VCaP (cell line): ENCODE data around the gene FASN.

ENCODE experiments used
- H3K27ac ChIP-seq: fragments of 450-650 bp; 2 replicates; pipeline ENCODE4 v1.5.1; 2017
- TF ChIP-seq, protein P1 (sequence below): fragments of 450-650 bp; conservative IDR thresholded peaks from 2 replicates; pipeline ENCODE4 v1.5.1; 2017; ENCODE audit warnings: mild to moderate bottlenecking, moderate library complexity

FASN gene

GRCh38 chr17:82108496-82108945 is 10.5 kb upstream of the FASN start:
- TF ChIP-seq, protein P1, sequence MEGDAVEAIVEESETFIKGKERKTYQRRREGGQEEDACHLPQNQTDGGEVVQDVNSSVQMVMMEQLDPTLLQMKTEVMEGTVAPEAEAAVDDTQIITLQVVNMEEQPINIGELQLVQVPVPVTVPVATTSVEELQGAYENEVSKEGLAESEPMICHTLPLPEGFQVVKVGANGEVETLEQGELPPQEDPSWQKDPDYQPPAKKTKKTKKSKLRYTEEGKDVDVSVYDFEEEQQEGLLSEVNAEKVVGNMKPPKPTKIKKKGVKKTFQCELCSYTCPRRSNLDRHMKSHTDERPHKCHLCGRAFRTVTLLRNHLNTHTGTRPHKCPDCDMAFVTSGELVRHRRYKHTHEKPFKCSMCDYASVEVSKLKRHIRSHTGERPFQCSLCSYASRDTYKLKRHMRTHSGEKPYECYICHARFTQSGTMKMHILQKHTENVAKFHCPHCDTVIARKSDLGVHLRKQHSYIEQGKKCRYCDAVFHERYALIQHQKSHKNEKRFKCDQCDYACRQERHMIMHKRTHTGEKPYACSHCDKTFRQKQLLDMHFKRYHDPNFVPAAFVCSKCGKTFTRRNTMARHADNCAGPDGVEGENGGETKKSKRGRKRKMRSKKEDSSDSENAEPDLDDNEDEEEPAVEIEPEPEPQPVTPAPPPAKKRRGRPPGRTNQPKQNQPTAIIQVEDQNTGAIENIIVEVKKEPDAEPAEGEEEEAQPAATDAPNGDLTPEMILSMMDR: no peak
- H3K27ac ChIP-seq: peak overlapping the region; percentile 99

- H3K27ac ChIP-seq: peak overlapping the region; percentile 99
- TF ChIP-seq, protein P1: no peak
These were observed 10.0 kb upstream of the FASN start for GRCh38 chr17:82108038-82108437.

DNA sequence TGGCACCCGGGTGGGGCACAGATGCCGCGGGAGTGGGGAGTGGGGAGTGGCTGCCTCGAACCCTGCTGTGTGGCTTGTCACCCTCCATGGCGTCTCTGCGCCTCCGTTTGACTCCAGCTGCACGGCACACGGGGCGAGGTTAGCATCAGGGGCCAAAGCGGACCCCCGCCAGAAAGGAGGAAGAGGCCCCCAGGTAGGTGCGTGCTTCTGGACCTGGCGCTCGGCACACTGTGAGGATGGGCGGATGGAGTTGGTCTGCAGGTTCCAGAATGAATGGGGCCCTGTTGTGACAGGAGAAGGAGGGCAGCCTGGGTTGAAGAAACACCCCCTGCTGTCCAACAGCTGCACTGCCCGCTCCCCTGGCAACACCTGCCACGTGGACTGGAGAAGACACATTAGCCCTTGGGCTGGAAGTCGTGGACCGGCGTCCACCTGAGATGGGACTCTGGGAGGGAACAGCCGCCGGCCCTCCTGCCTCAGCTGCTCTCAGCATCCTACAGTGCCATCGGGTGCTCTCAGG is 9.4 kb upstream of the FASN start:
- TF ChIP-seq, protein P1: peak; percentile 53
- H3K27ac ChIP-seq: peak overlapping the region; percentile 99

DNA sequence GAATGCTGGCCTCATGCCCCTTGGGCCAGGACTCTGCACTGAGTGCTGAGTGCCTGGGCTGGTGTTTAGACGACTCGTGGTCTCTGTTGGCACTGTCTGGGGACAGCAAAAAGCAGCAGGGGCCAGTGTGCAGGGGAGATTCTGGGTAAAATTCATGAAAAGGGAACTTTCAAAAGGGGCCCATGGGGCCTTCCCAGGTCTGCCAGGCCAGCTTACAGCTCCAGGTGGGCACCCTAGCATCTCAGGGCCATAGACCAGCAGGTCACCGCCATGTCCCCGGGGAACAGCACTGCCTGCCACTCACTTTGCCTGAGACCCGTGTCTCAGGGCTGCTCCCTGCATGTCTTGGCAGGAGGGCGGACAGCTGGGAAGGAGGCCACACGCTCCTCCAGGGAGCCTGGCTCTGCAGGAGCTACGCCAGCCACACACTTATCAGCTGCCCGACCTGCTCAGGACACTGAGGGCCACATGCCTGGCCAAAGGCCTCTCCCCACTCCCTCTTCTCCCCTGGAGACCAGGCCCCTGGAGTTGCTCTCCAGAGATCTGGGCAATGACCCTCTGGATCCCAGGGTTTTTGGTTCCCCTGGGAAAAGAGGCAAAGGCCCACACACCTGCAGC is 8.8 kb upstream of the FASN start:
- TF ChIP-seq, protein P1: 0 out of 2 replicates have a peak, but pooled peaks have one; percentile 10
- peak overlapping the region; percentile 99 for H3K27ac ChIP-seq

DNA sequence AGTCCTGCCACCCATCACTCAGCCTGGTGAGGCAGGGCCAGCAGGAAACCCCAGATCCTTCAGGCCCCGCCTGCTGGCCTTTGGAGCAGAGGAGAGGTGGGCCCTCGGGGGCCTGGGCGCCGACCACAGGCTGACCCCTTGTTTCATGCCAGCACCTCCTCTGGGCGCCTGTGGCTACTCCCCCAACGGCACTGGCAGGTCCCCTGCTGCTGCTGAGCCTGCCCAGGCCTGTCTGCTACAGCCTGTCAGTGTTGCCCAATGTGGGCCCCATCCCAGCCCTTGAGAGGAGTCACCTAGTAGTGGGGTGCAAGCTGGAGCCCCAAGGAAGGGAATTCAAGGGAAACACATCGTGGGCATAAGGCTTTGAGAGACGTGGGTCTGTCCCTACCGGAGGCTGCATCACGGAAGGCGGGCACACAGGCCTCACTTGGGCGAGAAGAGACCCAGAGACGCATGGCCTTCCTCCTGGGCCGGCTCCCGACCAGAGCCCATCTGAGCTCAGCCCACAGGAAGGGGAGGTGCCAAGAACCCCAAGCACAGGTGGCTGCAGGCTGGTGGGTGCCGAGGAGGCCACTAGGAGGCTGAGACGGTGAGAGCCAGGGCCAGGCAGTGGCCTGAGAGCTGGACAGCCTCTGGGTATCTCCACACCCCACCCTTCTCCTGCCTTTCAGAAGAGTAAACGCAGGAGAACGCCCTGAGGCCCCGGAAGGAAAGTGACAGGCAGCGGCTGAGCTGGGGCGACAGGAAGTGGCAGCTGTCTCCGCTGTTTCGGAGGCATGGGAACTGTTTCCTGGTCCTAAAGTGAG is 8.0 kb upstream of the FASN start:
- H3K27ac ChIP-seq: peak overlapping the region; percentile 99
- TF ChIP-seq, protein P1: peak; percentile 81

DNA sequence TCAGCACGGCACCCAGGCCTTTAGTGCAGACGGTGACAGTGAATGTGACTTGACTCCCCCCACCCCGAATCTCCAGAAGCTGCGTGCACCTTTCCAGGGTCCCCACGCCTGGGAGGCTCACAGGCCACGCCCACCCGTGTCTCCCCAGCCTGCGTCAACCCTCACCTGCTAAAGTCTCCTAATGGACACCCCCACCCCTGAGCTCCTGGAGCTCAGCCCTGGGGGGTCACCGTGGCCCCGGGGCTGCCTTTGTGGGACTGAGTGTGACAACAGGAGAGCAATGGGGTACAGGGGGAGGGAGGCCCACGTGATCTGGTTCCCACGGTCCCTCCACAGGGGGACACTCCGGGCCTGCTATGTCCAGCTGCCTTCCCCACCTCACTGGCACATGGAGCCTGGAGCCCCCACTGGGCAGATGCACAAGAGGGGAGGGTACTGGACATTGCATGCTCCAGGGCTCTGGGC is 7.4 kb upstream of the FASN start:
- TF ChIP-seq, protein P1: no peak
- peak overlapping the region; percentile 99 for H3K27ac ChIP-seq

DNA sequence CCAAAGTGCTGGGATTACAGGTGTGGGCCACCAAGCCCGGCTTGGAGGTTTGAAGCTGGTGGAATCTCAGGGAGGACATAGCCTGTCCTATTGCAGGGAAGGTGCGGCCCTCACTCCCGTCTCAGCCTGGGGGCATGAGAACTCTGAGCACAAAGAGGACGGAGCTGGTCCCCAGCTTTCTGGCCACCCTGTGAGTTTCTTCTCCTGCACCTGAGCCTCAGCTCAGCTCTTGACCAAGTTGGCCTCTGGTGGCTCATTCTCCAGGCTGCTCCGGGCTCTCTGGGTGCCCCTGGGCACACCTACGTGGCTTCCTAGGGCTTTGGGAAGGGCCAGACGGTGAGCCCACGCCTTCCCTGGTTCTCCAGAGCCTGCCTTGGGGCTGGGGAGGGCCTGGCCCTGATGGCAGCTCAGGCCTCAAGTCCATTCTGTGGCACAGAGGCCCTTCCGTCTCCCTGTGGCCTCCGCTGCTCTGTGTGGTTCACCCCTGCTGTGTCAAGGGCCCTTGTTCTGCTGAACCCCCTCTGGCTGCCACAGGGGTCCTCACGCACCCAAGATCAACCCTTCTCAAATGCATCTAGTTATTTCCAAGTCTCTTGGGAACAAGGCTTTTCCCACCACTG is 6.9 kb upstream of the FASN start:
- peak overlapping the region; percentile 99 for H3K27ac ChIP-seq
- TF ChIP-seq, protein P1: no peak
